GM12872 (cell line): Measurements from ENCODE around the gene ABHD8.

ENCODE experiments used
- CTCF ChIP-seq: IDR thresholded peaks from 3 replicates; pipeline ENCODE4 v1.5.1; 2011; ENCODE audit warnings: low read depth, mild to moderate bottlenecking, low read length, moderate library complexity; ENCODE audit not compliant: insufficient read depth

The ABHD8 gene

GRCh38 chr19:17321655-17322489 lies 18.6 kb upstream of the ABHD8 start:
- no peak for TF ChIP-seq CTCF

- no peak for TF ChIP-seq CTCF
Measured at GRCh38 chr19:17320435-17320834, 17.2 kb upstream of the ABHD8 start.

- TF ChIP-seq CTCF, result no peak
Measured at GRCh38 chr19:17319473-17320238, 16.4 kb upstream of the ABHD8 start.

- no peak for TF ChIP-seq CTCF
Measured at GRCh38 chr19:17318966-17319365, 15.7 kb upstream of the ABHD8 start.

- TF ChIP-seq CTCF, result no peak
Measured at GRCh38 chr19:17314007-17314593, 10.9 kb upstream of the ABHD8 start.

- TF ChIP-seq CTCF, result no peak
Measured at GRCh38 chr19:17312189-17313113, 9.2 kb upstream of the ABHD8 start.
